ENCODE results near the gene KCNG2. TPM values are rescaled to one million over a fixed set of nuclear protein-coding genes. Genes with fewer than 3 reads are reported as not detected.

Gene KCNG2
- total and polyA plus RNA-seq, 2 of the 13 experiments (the other 11 are each of a cell fraction or from before 2014, with no cell fraction given) = not detected

- TF ChIP-seq RERE (CRISPR knock-in tag; IDR thresholded peaks at IDR 0.05; ENCODE audit: low read depth) (peak; percentile 66; the same call in 1 of the 2 replicates), YEATS4 (CRISPR knock-in tag; IDR thresholded peaks at IDR 0.05; ENCODE audit: borderline replicate concordance) (0 out of 2 replicates have a peak, but pooled peaks have one; percentile 33), POGZ (CRISPR knock-in tag; IDR thresholded peaks at IDR 0.05) (no peak), HMGXB4 (CRISPR knock-in tag; IDR thresholded peaks at IDR 0.05; ENCODE audit: borderline replicate concordance in 1 of 2, low read depth in 1 of 2) (peak in 1 of 2 experiments; percentile 23; a peak in 1 of 4 replicates), SMARCC2 (IDR thresholded peaks at IDR 0.05) (no peak), RBM39 (IDR thresholded peaks at IDR 0.05; ENCODE audit: low read depth, low read length, poor library complexity, severe bottlenecking) (no peak), PRPF4 (IDR thresholded peaks at IDR 0.05; ENCODE audit: low read depth, low read length, poor library complexity, severe bottlenecking) (no peak), ZNF354B (CRISPR knock-in tag; IDR thresholded peaks at IDR 0.05) (no peak), KAT7 (CRISPR knock-in tag; IDR thresholded peaks at IDR 0.05; ENCODE audit: borderline replicate concordance) (no peak), ZNF703 (CRISPR knock-in tag; IDR thresholded peaks at IDR 0.05; ENCODE audit: borderline replicate concordance) (no peak), ZNF512B (CRISPR knock-in tag; IDR thresholded peaks at IDR 0.05; ENCODE audit: borderline replicate concordance) (no peak), ZBTB43 (CRISPR knock-in tag; conservative IDR thresholded peaks at IDR 0.05) (peak; percentile 73; the same call in 1 of the 2 replicates), SYNCRIP (IDR thresholded peaks at IDR 0.05; ENCODE audit: insufficient read depth, low read depth, low read length) (no peak)
Observed at GRCh38 chr18:79790996-79791972, 6.5 kb upstream of the KCNG2 start (continued).

Measured in HepG2 (cell line).